SW480 (cell line): Measurements from ENCODE around the gene MUSK.
"Not testable (repeated sequence)": the region's sequence is repeated elsewhere in the genome, so short reads cannot be mapped to it uniquely, and the experiment has no call there.

Experiments
- DNase-seq: peaks from one replicate; pipeline ENCODE4 v3.0.0-alpha.2; 2016; ENCODE audit warnings: low spot score

MUSK gene

GRCh38 chr9:110762783-110763182, 94.2 kb downstream of the MUSK start:
- no peak for DNase-seq

DNA sequence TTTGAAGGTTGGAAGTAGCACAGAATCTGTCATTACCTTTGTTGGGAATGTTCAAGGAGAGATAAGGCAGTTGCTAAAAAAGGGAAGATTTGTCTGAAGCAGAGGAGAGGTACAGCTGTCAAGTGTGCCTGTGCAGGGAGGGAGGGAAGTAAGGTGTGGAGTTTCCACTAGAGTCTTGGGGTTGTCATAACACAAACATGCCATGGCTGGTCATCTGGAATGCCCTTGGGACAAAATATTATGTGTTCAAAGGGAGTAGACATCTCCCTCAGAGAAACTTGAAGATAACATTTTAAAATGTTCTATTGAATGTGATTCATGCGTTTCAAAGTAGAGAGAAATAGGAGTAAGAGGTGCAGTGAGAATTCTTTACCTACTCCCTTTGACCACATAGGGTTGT, 95.0 kb downstream of the MUSK start:
- DNase-seq = no peak

DNA sequence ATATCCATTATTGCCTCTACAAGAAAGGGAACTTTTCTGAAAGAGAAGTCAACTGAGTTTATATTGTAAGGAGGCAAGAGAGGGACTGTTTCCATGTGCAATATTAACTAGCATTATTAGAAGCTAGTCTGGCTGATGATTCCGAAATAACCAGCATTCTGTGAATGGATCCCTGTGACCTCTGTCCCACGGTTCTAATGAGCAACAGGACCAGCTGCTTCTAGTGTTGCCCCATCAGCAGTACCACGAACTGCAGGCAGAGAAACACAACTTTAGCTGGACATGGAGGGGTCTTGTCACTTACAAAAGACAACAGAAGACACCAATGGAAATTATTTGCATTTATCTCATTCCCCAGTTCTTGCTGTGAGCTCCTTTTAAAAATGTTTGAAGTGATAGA, 95.4 kb downstream of the MUSK start:
- no peak for DNase-seq

DNA sequence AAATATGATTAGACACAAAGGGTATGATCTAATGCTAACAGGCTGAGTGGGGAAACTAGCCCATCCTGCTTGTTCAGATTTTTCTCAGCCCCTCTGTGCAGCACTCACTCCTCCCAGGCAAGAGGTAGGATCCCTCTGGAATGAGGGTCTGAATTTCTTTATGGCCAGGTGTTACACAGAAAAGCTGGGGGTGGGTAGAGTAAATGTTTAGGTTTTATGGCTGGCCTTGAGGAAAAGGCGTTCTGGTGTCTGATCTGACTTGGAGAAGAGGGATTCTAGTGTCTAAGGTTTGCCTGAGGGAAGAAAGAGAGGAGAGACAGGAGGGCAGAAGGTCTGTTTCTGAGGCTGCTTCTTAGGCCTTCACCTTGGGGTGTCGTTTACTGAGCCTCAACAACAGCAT, 97.3 kb downstream of the MUSK start:
- DNase-seq = no peak

- DNase-seq = no peak
These were observed 99.0 kb downstream of the MUSK start for GRCh38 chr9:110767559-110768063.

- DNase-seq = no peak
These were observed 100.3 kb downstream of the MUSK start for GRCh38 chr9:110768886-110769285.

DNA sequence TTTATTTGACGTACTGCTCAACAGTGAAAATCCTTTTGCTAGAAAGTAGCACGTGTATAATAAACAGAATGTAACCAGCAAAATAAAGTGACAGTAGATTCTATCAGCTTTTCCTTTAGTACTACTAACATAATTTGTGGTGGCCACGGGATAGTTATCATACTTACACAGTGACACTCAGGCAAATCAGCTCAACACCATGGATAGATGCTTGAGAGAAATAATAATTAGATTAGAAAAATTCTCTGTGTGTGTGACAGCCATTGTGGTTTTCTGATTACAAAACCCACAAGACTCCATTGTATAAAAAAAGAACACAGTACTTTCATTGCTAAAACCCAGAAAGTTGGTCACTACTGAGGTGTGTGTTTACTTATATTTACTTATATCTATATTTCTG, 101.1 kb downstream of the MUSK start:
- DNase-seq = peak; percentile 20

DNA sequence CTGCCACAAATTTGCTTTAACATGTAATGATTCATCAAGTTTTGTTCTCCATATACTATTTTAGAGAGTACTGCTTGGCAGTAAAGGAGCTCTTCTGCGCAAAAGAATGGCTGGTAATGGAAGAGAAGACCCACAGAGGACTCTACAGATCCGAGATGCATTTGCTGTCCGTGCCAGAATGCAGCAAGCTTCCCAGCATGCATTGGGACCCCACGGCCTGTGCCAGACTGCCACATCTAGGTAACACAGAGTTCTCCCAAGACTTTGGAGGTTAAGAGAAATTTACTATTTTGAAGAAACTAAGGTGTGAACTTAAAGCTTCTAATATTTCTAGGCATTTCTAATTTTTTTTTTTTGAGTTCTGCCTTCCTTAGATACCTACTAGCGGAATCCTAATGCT, 107.1 kb downstream of the MUSK start:
- no peak for DNase-seq

DNA sequence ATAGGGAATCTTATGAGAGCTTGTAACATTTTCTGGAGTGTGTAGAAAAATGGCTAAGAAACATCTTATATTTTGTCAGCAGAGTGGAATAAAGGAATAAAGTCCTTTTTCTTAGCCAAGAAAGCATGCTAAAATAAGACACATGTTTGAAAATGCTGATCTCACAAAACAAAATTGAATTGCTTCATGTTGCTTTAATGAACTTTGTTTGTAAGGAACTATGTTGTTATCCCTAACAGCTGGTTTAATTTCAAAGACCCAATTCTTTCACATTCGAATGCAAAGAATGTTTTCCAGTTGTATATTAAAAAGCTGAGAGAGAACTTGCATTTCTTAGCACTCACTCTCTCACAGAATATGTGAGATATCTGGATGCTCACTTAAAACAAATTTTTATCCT, 107.6 kb downstream of the MUSK start:
- no peak for DNase-seq

GRCh38 chr9:110777196-110777875, 108.7 kb downstream of the MUSK start:
- DNase-seq = no peak

- DNase-seq = no peak
These were observed 109.3 kb downstream of the MUSK start for GRCh38 chr9:110777876-110778215.

GRCh38 chr9:110782701-110783100, 114.1 kb downstream of the MUSK start:
- DNase-seq = no peak

DNA sequence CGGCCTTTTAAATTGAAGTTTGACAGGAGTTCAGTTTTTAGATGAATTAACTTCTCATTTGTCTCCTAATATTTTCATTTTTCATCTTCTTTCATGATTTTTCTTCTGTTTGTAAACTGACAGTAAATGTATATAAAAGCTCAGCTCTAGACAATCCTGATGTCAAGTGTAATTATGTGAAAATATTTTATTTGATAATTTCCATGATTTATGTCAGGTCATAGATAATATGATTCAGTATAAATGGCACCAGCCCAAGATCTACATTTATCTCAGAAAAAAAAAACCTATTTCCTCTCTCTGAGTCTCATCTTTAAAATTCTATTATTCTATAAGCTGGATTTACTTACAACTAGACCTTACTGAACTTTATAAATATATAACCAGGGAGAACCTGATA, 115.7 kb downstream of the MUSK start:
- DNase-seq = no peak

DNA sequence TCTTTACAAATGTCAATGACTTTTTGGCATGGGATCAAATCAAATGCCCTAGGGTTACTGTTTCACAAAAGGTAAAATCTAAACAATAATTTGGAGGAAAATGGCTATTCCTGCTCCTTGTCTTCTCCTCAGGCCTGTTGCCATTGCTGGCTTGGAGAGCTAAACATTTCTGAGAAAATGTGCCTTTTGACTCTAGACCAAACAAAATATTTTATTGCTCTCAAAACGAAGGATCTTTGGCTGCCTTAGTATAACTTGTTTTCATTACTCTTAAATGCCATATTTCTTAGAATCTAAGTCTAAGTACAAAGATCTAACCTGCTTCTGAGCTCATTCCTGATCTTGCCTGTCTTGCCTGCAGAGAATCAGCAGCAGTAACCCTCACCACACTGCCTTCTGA, 116.6 kb downstream of the MUSK start:
- DNase-seq = no peak

- DNase-seq = not testable (repeated sequence)
These were observed 119.8 kb downstream of the MUSK start for GRCh38 chr9:110788396-110788795.

- DNase-seq = no peak
These were observed 120.3 kb downstream of the MUSK start for GRCh38 chr9:110788871-110789270.

DNA sequence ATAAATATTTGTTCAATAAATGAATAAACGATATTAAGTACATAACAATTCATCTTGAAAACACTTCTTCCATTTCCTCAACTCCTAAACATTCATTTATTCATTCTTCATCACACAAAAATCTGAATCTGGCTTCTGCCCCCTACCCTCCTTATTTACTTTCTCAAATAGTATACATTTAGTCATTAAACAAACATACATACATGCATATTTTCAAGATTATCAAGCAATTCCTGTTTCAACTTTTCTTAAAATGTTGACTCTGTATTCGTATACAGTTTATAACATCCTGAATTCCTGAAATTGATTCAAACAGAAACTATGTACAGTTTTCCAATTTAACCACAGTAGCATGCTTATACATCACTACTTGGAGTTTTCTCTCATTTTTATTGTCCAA, 129.0 kb downstream of the MUSK start:
- DNase-seq = no peak

GRCh38 chr9:110799396-110799795, 130.8 kb downstream of the MUSK start:
- DNase-seq = no peak

GRCh38 chr9:110801426-110801825, 132.8 kb downstream of the MUSK start:
- DNase-seq = no peak

DNA sequence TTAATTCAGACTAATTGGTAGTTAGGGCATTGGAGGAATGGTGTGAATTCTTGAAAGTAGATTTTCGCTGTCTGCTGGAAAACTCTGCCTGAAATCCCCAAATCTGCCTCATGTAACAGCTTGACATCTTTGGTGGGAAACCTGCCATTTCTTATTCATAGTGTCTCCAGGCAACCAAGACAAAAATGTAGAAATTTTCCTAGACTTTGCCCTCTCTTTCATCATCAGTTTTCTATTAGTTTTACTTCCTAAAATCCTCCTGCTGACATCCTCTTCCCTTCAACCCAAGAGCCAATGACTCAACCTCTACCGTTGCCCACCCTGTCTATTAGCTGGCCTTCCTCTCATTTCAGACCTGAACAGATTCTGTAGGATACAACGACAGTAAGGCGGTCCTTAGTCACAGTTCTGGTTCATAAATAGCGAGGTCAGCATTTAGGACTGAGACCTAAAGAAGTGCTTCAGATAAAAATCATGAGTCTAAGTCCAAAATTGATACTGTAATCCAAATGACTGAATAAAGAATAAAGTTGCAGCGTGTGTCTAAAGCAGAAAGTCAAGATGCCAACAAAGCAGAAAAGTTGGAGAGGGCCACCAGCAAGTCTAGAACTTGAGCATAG, 133.9 kb downstream of the MUSK start:
- no peak for DNase-seq

GRCh38 chr9:110807956-110808598, 139.5 kb downstream of the MUSK start:
- no peak for DNase-seq

- peak; percentile 37 for DNase-seq
These were observed 140.0 kb downstream of the MUSK start for GRCh38 chr9:110808599-110808980.

DNA sequence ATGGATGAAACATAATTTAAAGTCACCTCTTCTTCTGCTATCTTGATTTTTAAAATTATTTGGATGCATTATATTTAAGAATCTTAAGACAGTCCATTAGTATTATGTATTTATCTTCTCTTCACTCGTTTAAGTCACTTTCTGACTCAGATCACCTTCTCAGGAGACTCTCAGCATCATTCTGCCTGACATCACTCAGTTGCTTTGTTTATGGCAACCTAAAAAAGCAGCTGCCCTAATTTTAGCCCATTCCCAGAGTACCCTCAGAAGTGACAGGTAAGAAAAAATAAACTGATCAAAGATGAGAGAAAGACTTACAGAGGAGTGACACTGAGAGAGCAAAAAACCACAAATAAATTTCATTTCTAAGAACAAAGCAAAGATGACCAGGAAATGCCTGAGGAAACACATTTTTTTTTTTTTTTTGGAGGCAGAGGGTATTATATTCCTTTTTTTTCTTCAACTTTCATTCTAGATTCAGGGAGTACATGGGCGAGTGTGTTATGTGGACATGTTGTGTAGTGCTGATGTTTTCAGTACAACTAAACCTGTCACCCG, 140.5 kb downstream of the MUSK start:
- no peak for DNase-seq
